Cardiac ventricle fibroblast (primary cell): ENCODE data around the gene TGFA. TPM values are rescaled to one million over a fixed set of nuclear protein-coding genes. Genes with fewer than 3 reads are reported as not detected.

Experiments used
- total RNA-seq: library from RNA; depleted of rRNA; stranded (reverse); fragments of >200 nt; gene quantifications from 2 replicates; pipeline ENCODE4 v1.2.3, GENCODE V29; 2015

The TGFA gene
- not detected in 2 replicates for total RNA-seq

DNA sequence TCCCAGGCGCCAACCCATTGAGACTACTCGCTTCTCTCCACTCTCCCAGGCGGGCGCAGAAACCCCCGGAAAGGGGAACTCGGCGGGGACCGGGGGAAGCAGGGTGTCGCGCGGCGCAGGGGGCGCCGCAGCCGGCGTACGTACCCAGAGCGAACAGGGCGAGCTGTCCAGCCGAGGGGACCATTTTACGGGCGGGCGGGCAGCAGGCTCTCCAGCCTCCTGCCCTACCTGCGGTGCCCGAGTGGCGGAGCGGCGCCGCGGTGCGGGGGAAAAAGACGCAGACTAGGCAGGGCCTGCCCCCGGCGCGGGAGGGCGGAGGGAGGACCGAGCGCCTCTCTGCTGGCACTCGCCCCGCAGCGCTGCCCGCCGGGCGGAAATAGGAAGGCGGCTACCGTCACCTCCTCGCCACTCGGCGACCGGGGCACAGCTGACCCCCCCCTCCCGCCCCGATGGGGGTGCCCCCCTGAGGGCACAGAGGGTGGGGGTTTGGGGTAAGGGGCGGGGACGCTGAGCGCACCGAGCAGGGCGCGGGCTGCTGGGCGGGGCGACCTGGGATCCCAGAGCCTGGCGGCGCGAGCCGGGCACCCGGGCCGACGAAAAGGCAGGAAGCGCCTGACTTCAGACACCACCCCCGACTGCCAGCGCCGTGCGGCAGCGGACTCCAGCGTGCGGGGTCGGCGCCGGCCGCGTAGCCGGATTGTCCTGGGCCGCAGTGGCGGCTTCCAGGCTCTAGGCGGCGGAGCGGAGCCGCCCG, at the start of gene TGFA:
Gene TGFA, minus strand, starts transcription at position 243 of the 754 bp plus-strand sequence. Its CDS starts 59 bp downstream, at position 184.

Other genes with a start within 250 kb of the TGFA start
- 0.05 TPM in 1 of 2 replicates, not detected in the other for gene ADD2, start 214.4 kb upstream of the TGFA start, total RNA-seq
- gene FIGLA, start 236.8 kb upstream of the TGFA start, total RNA-seq, result not detected in 2 replicates